HCT116 (cell line): ENCODE measurements around the gene NDST3. TPM values are rescaled to one million over a fixed set of nuclear protein-coding genes. Genes with fewer than 3 reads are reported as not detected.

Source experiments
- ATAC-seq: fragments of 200-7000 bp; cut with Tn5 transposase; 2 replicates; pipeline ENCODE4 v1.9.1; 2020; ENCODE audit warnings: mild to moderate bottlenecking, moderate library complexity
- BruUV-seq: library from RNA; stranded (reverse); fragments of 400-500 nt; replicated peaks from 2 replicates; lab custom pipeline; 2021; lab: Mats Ljungman, UMichigan
- CTCF ChIA-PET: fragments of 300-600 bp; sonication (Branson Sonifier 250); formaldehyde crosslinking; loops from one replicate; lab custom pipeline; 2021; ENCODE audit warnings: antibody characterized with exemption; lab: Charles Lee
- POLR2A ChIA-PET: fragments of 300-600, 350-600 bp; sonication (Branson Sonifier 250); formaldehyde crosslinking; loops from one replicate; lab custom pipeline; 2021; ENCODE audit warnings: antibody characterized with exemption; lab: Charles Lee
- RAD21 ChIA-PET, 2 experiments: fragments of 300-600 bp; sonication (Branson Sonifier 250); formaldehyde crosslinking; loops; one replicate each; lab custom pipeline; 2023; ENCODE audit warnings: low total read pairs in 2 of 2; ENCODE audit not compliant: uncharacterized antibody in 2 of 2, unreplicated experiment in 2 of 2, low non-redundant PET in 1 of 2; lab: Charles Lee
- DNase-seq: peaks from one replicate; pipeline ENCODE4 v3.0.0-alpha.2; 2010; ENCODE audit warnings: low read depth, low spot score
- H2AFZ ChIP-seq: fragments of 200-600 bp; shearing (Covaris generic), sonication (generic); 2 replicates; pipeline ENCODE4 v1.6.1; 2017; ENCODE audit warnings: low read depth, mixed run types, mixed read lengths, antibody characterized with exemption, low read length; ENCODE audit not compliant: poor library complexity, severe bottlenecking
- H3K27ac ChIP-seq: 2 replicates; pipeline ENCODE4 v1.5.1; 2012; ENCODE audit warnings: low read depth, low read length
- H3K27me3 ChIP-seq: fragments of 200-600 bp; sonication (generic); 2 replicates; pipeline ENCODE4 v1.6.1; 2016; ENCODE audit warnings: mixed run types, low read length, mixed read lengths; ENCODE audit not compliant: insufficient read depth
- H3K36me3 ChIP-seq, 2 experiments: fragments of 200-500 bp in 1 of 2; fragments of 200-600 bp in 1 of 2; sonication (Bioruptor generic) in 1 of 2; sonication (generic) in 1 of 2; 2 replicates each; pipeline versions ENCODE4 v1.5.1 to v1.6.1; 2014 to 2016; ENCODE audit warnings: low read length in 2 of 2, inconsistent platforms in 1 of 2, mixed read lengths in 1 of 2, mixed run types in 1 of 2; ENCODE audit not compliant: insufficient read depth in 2 of 2, control insufficient read depth in 1 of 2
- H3K4me1 ChIP-seq, 2 experiments: fragments of 200-600 bp in 1 of 2; sonication (generic) in 1 of 2; 2 replicates each; pipeline versions ENCODE4 v1.5.1 to v1.6.1; 2012 to 2017; ENCODE audit warnings: low read length in 2 of 2, inconsistent platforms in 1 of 2, mild to moderate bottlenecking in 1 of 2, mixed read lengths in 1 of 2, mixed run types in 1 of 2, moderate library complexity in 1 of 2; ENCODE audit not compliant: insufficient read depth in 2 of 2, control insufficient read depth in 1 of 2
- H3K4me2 ChIP-seq: fragments of 200-600 bp; sonication (generic); 2 replicates; pipeline ENCODE4 v1.6.1; 2017; ENCODE audit warnings: mixed run types, low read length, mixed read lengths
- H3K4me3 ChIP-seq, 2 experiments: fragments of 200-600 bp in 1 of 2; sonication (generic) in 1 of 2; replicated peaks in 1 of 2; 2 replicates each; pipeline ENCODE4 v1.5.1; 2011 to 2016; ENCODE audit warnings: low read length in 2 of 2, control low read depth in 1 of 2, low read depth in 1 of 2, mild to moderate bottlenecking in 1 of 2, mixed read lengths in 1 of 2, mixed run types in 1 of 2
- H3K79me2 ChIP-seq: fragments of 200-600 bp; sonication (generic); 2 replicates; pipeline ENCODE4 v1.6.1; 2017; ENCODE audit warnings: mild to moderate bottlenecking, mixed run types, low read length, moderate library complexity, mixed read lengths; ENCODE audit not compliant: insufficient read depth
- H3K9ac ChIP-seq: fragments of 200-600 bp; sonication (generic); 2 replicates; pipeline ENCODE4 v1.6.1; 2016; ENCODE audit warnings: low read length, mixed read lengths
- H3K9me2 ChIP-seq: fragments of 200-600 bp; sonication (generic), shearing (Covaris generic); 2 replicates; pipeline ENCODE4 v1.6.1; 2017; ENCODE audit warnings: mixed run types, mild to moderate bottlenecking, moderate library complexity; ENCODE audit not compliant: insufficient read depth
- H3K9me3 ChIP-seq, 2 experiments: fragments of 200-500 bp in 1 of 2; fragments of 200-600 bp in 1 of 2; sonication (Bioruptor generic) in 1 of 2; sonication (generic) in 1 of 2; 2 replicates each; pipeline ENCODE4 v1.6.1; 2014 to 2017; ENCODE audit warnings: low read length in 2 of 2, mixed read lengths in 2 of 2, inconsistent platforms in 1 of 2, low read depth in 1 of 2, mild to moderate bottlenecking in 1 of 2, mixed run types in 1 of 2, moderate library complexity in 1 of 2; ENCODE audit not compliant: control insufficient read depth in 1 of 2, insufficient read depth in 1 of 2
- H4K20me1 ChIP-seq: fragments of 200-600 bp; sonication (generic), shearing (Covaris generic); 2 replicates; pipeline ENCODE4 v1.6.1; 2017; ENCODE audit warnings: mixed run types, mild to moderate bottlenecking, moderate library complexity; ENCODE audit not compliant: insufficient read depth
- CTCF ChIP-seq, 3 experiments: fragments of 200-600 bp in 1 of 3; sonication (generic) in 1 of 3; IDR thresholded peaks in 2 of 3; conservative IDR thresholded peaks in 1 of 3; 2 replicates each; pipeline ENCODE4 v1.5.1; 2012 to 2017; ENCODE audit warnings: low read depth in 2 of 3, low read length in 2 of 3, antibody characterized with exemption in 1 of 3, borderline replicate concordance in 1 of 3, control low read depth in 1 of 3, mild to moderate bottlenecking in 1 of 3, mixed read lengths in 1 of 3, mixed run types in 1 of 3, moderate library complexity in 1 of 3; ENCODE audit not compliant: insufficient read depth in 1 of 3
- EGR1 ChIP-seq: IDR thresholded peaks from 2 replicates; pipeline ENCODE4 v1.6.1; 2012; ENCODE audit warnings: low read depth
- ELF1 ChIP-seq: IDR thresholded peaks from 2 replicates; pipeline ENCODE4 v1.6.1; 2012; ENCODE audit warnings: low read depth, borderline replicate concordance
- EZH2phosphoT487 ChIP-seq: fragments of 200-600 bp; IDR thresholded peaks from 2 replicates; pipeline ENCODE4 v1.6.1; 2018; ENCODE audit warnings: antibody characterized with exemption, borderline replicate concordance
- FOSL1 ChIP-seq: IDR thresholded peaks from 2 replicates; pipeline ENCODE4 v1.6.1; 2012; ENCODE audit warnings: low read depth
- JUND ChIP-seq: IDR thresholded peaks from 2 replicates; pipeline ENCODE4 v1.6.1; 2012
- MAX ChIP-seq: IDR thresholded peaks from 2 replicates; pipeline ENCODE4 v1.6.1; 2012
- SP1 ChIP-seq: IDR thresholded peaks from 2 replicates; pipeline ENCODE4 v1.6.1; 2012; ENCODE audit warnings: low read depth
- SRF ChIP-seq: IDR thresholded peaks from 2 replicates; pipeline ENCODE4 v1.6.1; 2012; ENCODE audit warnings: low read depth
- YY1 ChIP-seq: IDR thresholded peaks from 2 replicates; pipeline ENCODE4 v1.6.1; 2011; ENCODE audit warnings: low read length, low read depth, moderate library complexity, mild to moderate bottlenecking; ENCODE audit not compliant: insufficient replicate concordance; ENCODE audit errors: extremely low read depth
- ZBTB33 ChIP-seq: IDR thresholded peaks from 2 replicates; pipeline ENCODE4 v1.6.1; 2011; ENCODE audit warnings: mild to moderate bottlenecking, low read length, moderate library complexity; ENCODE audit not compliant: insufficient replicate concordance; ENCODE audit errors: extremely low read depth
- ZFX ChIP-seq: fragments of 450-650 bp; IDR thresholded peaks from 2 replicates; pipeline ENCODE4 v1.6.1; 2017
- ZNF274 ChIP-seq: fragments of 200-500 bp; sonication (Bioruptor generic); IDR thresholded peaks from 2 replicates; pipeline ENCODE4 v1.6.1; 2014; ENCODE audit warnings: mild to moderate bottlenecking, low read depth, low read length, inconsistent platforms
- intact Hi-C: fragments of 100-400 bp; cut with micrococcal nuclease; formaldehyde crosslinking; loops from 2 replicates; pipeline ENCODE4 v1.10.0; 2022
- total RNA-seq: library from RNA; stranded (reverse); gene quantifications from one replicate; pipeline ENCODE4 v1.2.1, GENCODE V29; 2021; ENCODE audit not compliant: unreplicated experiment

Gene NDST3
- total RNA-seq, 1 experiment from 2014 or later, result not detected

- H3K9me3 ChIP-seq, result no peaks in the 10 kb centered on the region
- ChIA-PET CTCF (no interaction called here), POLR2A (no interaction called here), RAD21 (no interaction called here)
- H3K4me1 ChIP-seq, result no peaks in the 10 kb centered on the region
- intact Hi-C loops, result no loop called here
- H3K4me2 ChIP-seq, result no peak overlapping the region
- H3K9ac ChIP-seq, result no peak overlapping the region
- TF ChIP-seq FOSL1, result no peak
- TF ChIP-seq YY1, result no peak
- no peak for TF ChIP-seq JUND
- TF ChIP-seq ZNF274, result no peak
- TF ChIP-seq ZBTB33, result no peak
- no peak for TF ChIP-seq EZH2phosphoT487
- no peak for TF ChIP-seq CTCF (IDR thresholded peaks at IDR 0.05 in 2 of 3, conservative IDR thresholded peaks at IDR 0.05 in 1 of 3; ENCODE audit: borderline replicate concordance in 1 of 3, insufficient read depth in 1 of 3, low read depth in 2 of 3, low read length in 2 of 3)
- TF ChIP-seq SRF, result no peak
- TF ChIP-seq MAX, result no peak
- TF ChIP-seq EGR1, result no peak
- no peak for TF ChIP-seq SP1
- TF ChIP-seq ELF1, result no peak
- TF ChIP-seq ZFX, result no peak
- H4K20me1 ChIP-seq, result no peaks in the 10 kb centered on the region
- no peaks in the 10 kb centered on the region for H3K36me3 ChIP-seq
- no peak overlapping the region for H3K4me3 ChIP-seq
- ATAC-seq (no peak), DNase-seq (no peak)
- BruUV-seq, result no TSS peak
- H3K79me2 ChIP-seq, result no peaks in the 10 kb centered on the region
- no peak overlapping the region for H3K27ac ChIP-seq
- no peaks in the 10 kb centered on the region for H3K27me3 ChIP-seq
- H2AFZ ChIP-seq, result no peak overlapping the region
- no peaks in the 10 kb centered on the region for H3K9me2 ChIP-seq
Measured at GRCh38 chr4:118139241-118139640, 105.0 kb downstream of the NDST3 start.
